Cardiac atrium fibroblast (primary cell): Measurements from ENCODE around the gene MKLN1. TPM values are rescaled to one million over a fixed set of nuclear protein-coding genes. Genes with fewer than 3 reads are reported as not detected.

Experiments used
- total RNA-seq: library from RNA; depleted of rRNA; stranded (reverse); fragments of >200 nt; gene quantifications from 2 replicates; pipeline ENCODE4 v1.2.3, GENCODE V29; 2015

Gene MKLN1
- total RNA-seq = 18.4 and 24.6 TPM in 2 replicates

GRCh38 chr7:131327626-131328376 lies at the start of gene MKLN1:
Gene MKLN1, plus strand, starts transcription at chr7:131327876. Its CDS starts 24 bp downstream, at chr7:131327900.

Other genes starting within 250 kb of the MKLN1 start
- 2.9 and 10.9 TPM in 2 replicates for gene PODXL, start 228.8 kb downstream of the MKLN1 start, total RNA-seq